ENCODE measurements around the gene ACSF2. TPM values are rescaled to one million over a fixed set of nuclear protein-coding genes. Genes with fewer than 3 reads are reported as not detected.
"Not testable (repeated sequence)": the region's sequence is repeated elsewhere in the genome, so short reads cannot be mapped to it uniquely, and the experiment has no call there.

Gene ACSF2
- total RNA-seq, result 32.5 and 44.5 TPM in 2 replicates

GRCh38 chr17:50425682-50426471 lies at the start of gene ACSF2:
TSS of gene ACSF2 (plus strand) at chr17:50426218. CDS start at chr17:50426262, 44 bp downstream.
- no peak for DNase-seq (ENCODE audit: low read depth)

- DNase-seq (ENCODE audit: low read depth), result no peak
Observed at GRCh38 chr17:50379351-50380132, 46.5 kb upstream of the ACSF2 start.

GRCh38 chr17:50380369-50381259 lies 45.4 kb upstream of the ACSF2 start:
- no peak for DNase-seq (ENCODE audit: low read depth)

- no peak for DNase-seq (ENCODE audit: low read depth)
Observed at GRCh38 chr17:50381260-50381815, 44.7 kb upstream of the ACSF2 start.

GRCh38 chr17:50381920-50382319 lies 44.1 kb upstream of the ACSF2 start:
- no peak for DNase-seq (ENCODE audit: low read depth)

- no peak for DNase-seq (ENCODE audit: low read depth)
Observed at GRCh38 chr17:50382931-50383330, 43.1 kb upstream of the ACSF2 start.

- no peak for DNase-seq (ENCODE audit: low read depth)
Observed at GRCh38 chr17:50386510-50386909, 39.5 kb upstream of the ACSF2 start.

GRCh38 chr17:50388728-50389127 lies 37.3 kb upstream of the ACSF2 start:
- DNase-seq (ENCODE audit: low read depth), result no peak

GRCh38 chr17:50389534-50389933 lies 36.5 kb upstream of the ACSF2 start:
- DNase-seq (ENCODE audit: low read depth), result no peak

GRCh38 chr17:50392621-50393020 lies 33.4 kb upstream of the ACSF2 start:
- no peak for DNase-seq (ENCODE audit: low read depth)

GRCh38 chr17:50393700-50394099 lies 32.3 kb upstream of the ACSF2 start:
- DNase-seq (ENCODE audit: low read depth), result no peak

- DNase-seq (ENCODE audit: low read depth), result no peak
Observed at GRCh38 chr17:50394711-50395110, 31.3 kb upstream of the ACSF2 start.

- peak; percentile 52 for DNase-seq (ENCODE audit: low read depth)
Observed at GRCh38 chr17:50396261-50397110, 29.5 kb upstream of the ACSF2 start.

- DNase-seq (ENCODE audit: low read depth), result peak; percentile 55
Observed at GRCh38 chr17:50397111-50397918, 28.7 kb upstream of the ACSF2 start, which contains the start of gene LRRC59. TSS of gene LRRC59 (minus strand) at chr17:50397523. CDS start at chr17:50397317, 206 bp downstream.

GRCh38 chr17:50397919-50398285 lies 28.1 kb upstream of the ACSF2 start:
- DNase-seq (ENCODE audit: low read depth), result no peak

GRCh38 chr17:50398672-50399071 lies 27.3 kb upstream of the ACSF2 start:
- DNase-seq (ENCODE audit: low read depth), result not testable (repeated sequence)

- not testable (repeated sequence) for DNase-seq (ENCODE audit: low read depth)
Observed at GRCh38 chr17:50399591-50399990, 26.4 kb upstream of the ACSF2 start.

- DNase-seq (ENCODE audit: low read depth), result not testable (repeated sequence)
Observed at GRCh38 chr17:50405351-50405750, 20.7 kb upstream of the ACSF2 start.

GRCh38 chr17:50406578-50406977 lies 19.4 kb upstream of the ACSF2 start:
- no peak for DNase-seq (ENCODE audit: low read depth)

GRCh38 chr17:50407921-50408320 lies 18.1 kb upstream of the ACSF2 start:
- DNase-seq (ENCODE audit: low read depth), result peak; percentile 34

Data from renal cortical epithelial cell (primary cell).